Activated CD8-positive, alpha-beta T cell treated with anti-CD3 and anti-CD28 coated beads for 36 hours (primary cell): ENCODE measurements around the gene EBF4. TPM values are rescaled to one million over a fixed set of nuclear protein-coding genes. Genes with fewer than 3 reads are reported as not detected.

Source experiments
- ATAC-seq: fragments of 200-7000 bp; cut with Tn5 transposase; one replicate; pipeline ENCODE4 v1.10.0; 2021; ENCODE audit warnings: mild to moderate bottlenecking, moderate library complexity
- CTCF ChIA-PET: fragments of 350-600 bp; sonication (Branson Sonifier 250); formaldehyde crosslinking; loops from one replicate; lab custom pipeline; 2021; ENCODE audit warnings: antibody characterized with exemption; lab: Charles Lee
- POLR2A ChIA-PET: fragments of 350-600 bp; sonication (Branson Sonifier 250); formaldehyde crosslinking; loops from one replicate; lab custom pipeline; 2021; ENCODE audit warnings: antibody characterized with exemption; lab: Charles Lee
- DNase-seq: peaks from one replicate; pipeline ENCODE4 v3.0.0-alpha.2; 2020
- H3K27ac Mint-ChIP-seq: one replicate; pipeline ENCODE4 v1.8.0; 2021; ENCODE audit warnings: mild to moderate bottlenecking, mixed read lengths
- H3K27me3 Mint-ChIP-seq: one replicate; pipeline ENCODE4 v1.8.0; 2021; ENCODE audit warnings: mixed read lengths
- H3K36me3 Mint-ChIP-seq: one replicate; pipeline ENCODE4 v1.8.0; 2021; ENCODE audit warnings: low read depth, mixed read lengths
- H3K4me1 Mint-ChIP-seq: one replicate; pipeline ENCODE4 v1.8.0; 2021; ENCODE audit warnings: low read depth, mixed read lengths
- H3K4me3 Mint-ChIP-seq: one replicate; pipeline ENCODE4 v1.8.0; 2021; ENCODE audit warnings: mild to moderate bottlenecking, moderate library complexity, mixed read lengths
- H3K9me3 Mint-ChIP-seq: one replicate; pipeline ENCODE4 v1.8.0; 2021; ENCODE audit warnings: mixed read lengths
- CTCF ChIP-seq: fragments of 200-600 bp; IDR thresholded peaks from one replicate; pipeline ENCODE4 v1.8.0; 2022; ENCODE audit warnings: antibody characterized with exemption, mild to moderate bottlenecking
- intact Hi-C: fragments of 100-400 bp; cut with micrococcal nuclease; formaldehyde crosslinking; loops from one replicate; pipeline ENCODE4 v1.10.0; 2022
- total RNA-seq, 2 experiments: library from RNA; stranded (reverse); gene quantifications; one replicate each; pipeline ENCODE4 v1.2.3, GENCODE V29; 2021

EBF4 gene
- total RNA-seq, 2 experiments from 2014 or later: 1.1 to 1.2 TPM

- no peak for DNase-seq
- Mint-ChIP-seq H3K4me1 (peaks cover 42% of the 10 kb centered on the region), H3K27me3 (no peaks in the 10 kb centered on the region), H3K9me3 (no peaks in the 10 kb centered on the region), H3K36me3 (peaks cover 65% of the 10 kb centered on the region), H3K4me3 (no peak overlapping the region), H3K27ac (peak overlapping the region; percentile 39)
- POLR2A ChIA-PET: interaction anchor here (0.8 to 10.0 kb wide), 4 partner anchors 6 to 38 kb away, joined by 3 to 156 read pairs (median 4); partner anchors contain the start of gene NOP56
- no peak for ATAC-seq
- intact Hi-C loops: no loop called here
- no peak for TF ChIP-seq CTCF
- CTCF ChIA-PET: no interaction called here
Measured at GRCh38 chr20:2659547-2659946, 33.0 kb upstream of the EBF4 start.

GRCh38 chr20:2663364-2663886 lies 29.2 kb upstream of the EBF4 start:
- ATAC-seq (no peak), DNase-seq (no peak)
- H3K27ac Mint-ChIP-seq: peak overlapping the region; percentile 98
- peak overlapping the region; percentile 86 for H3K4me3 Mint-ChIP-seq
- POLR2A ChIA-PET: interaction anchor here (1.3 to 10.0 kb wide), 5 partner anchors 9 to 193 kb away, joined by 3 to 156 read pairs (median 6); partner anchors contain the start of gene NOP56
- no peak for TF ChIP-seq CTCF
- no peaks in the 10 kb centered on the region for H3K27me3 Mint-ChIP-seq
- CTCF ChIA-PET: interaction anchor here (1.2 kb wide), 1 partner anchor 25 kb away, joined by 3 read pairs; no protein-coding TSS in a partner anchor
- H3K36me3 Mint-ChIP-seq: peaks cover 27% of the 10 kb centered on the region
- H3K9me3 Mint-ChIP-seq: no peaks in the 10 kb centered on the region
- peaks cover 20% of the 10 kb centered on the region for H3K4me1 Mint-ChIP-seq
- intact Hi-C loops: no loop called here

- no peak for TF ChIP-seq CTCF
- Mint-ChIP-seq H3K27me3 (no peaks in the 10 kb centered on the region), H3K27ac (peak within 1 kb of the TSS; percentile 98), H3K4me1 (peaks cover 15% of the 10 kb centered on the region), H3K9me3 (no peaks in the 10 kb centered on the region), H3K4me3 (peak within 1 kb of the TSS; percentile 86), H3K36me3 (peaks cover 20% of the 10 kb centered on the region)
- ChIA-PET CTCF (interaction anchor here (1.0 to 1.4 kb wide), 3 partner anchors 9 to 140 kb away, joined by 3 to 6 read pairs (median 3); no protein-coding TSS in a partner anchor), POLR2A (interaction anchor here (0.9 to 10.0 kb wide), 6 partner anchors 9 to 457 kb away, joined by 3 to 156 read pairs (median 5); partner anchors contain the start of gene NOP56)
- DNase-seq (peak; percentile 96), ATAC-seq (peak; percentile 97)
- intact Hi-C loops: no loop called here
Measured at GRCh38 chr20:2663887-2664719, 28.5 kb upstream of the EBF4 start, which contains the start of gene IDH3B. TSS of gene IDH3B (minus strand) at chr20:2664216. CDS start at chr20:2664188, 28 bp downstream.

GRCh38 chr20:2671977-2672376 lies 20.6 kb upstream of the EBF4 start:
- DNase-seq: no peak
- CTCF ChIA-PET: interaction anchor here (0.9 to 3.2 kb wide), 4 partner anchors 15 to 150 kb away, joined by 3 to 13 read pairs (median 8); no protein-coding TSS in a partner anchor
- no peaks in the 10 kb centered on the region for H3K36me3 Mint-ChIP-seq

More at GRCh38 chr20:2671977-2672376, 20.6 kb upstream of the EBF4 start:
- ATAC-seq: peak; percentile 64
- POLR2A ChIA-PET: interaction anchor here (1.9 kb wide), 1 partner anchor 8 kb away, joined by 6 read pairs; the partner anchor contains the start of gene IDH3B
- peaks cover 3% of the 10 kb centered on the region for H3K27me3 Mint-ChIP-seq
- no peak overlapping the region for H3K4me3 Mint-ChIP-seq
- H3K9me3 Mint-ChIP-seq: no peaks in the 10 kb centered on the region
- H3K4me1 Mint-ChIP-seq: no peaks in the 10 kb centered on the region
- intact Hi-C loops: no loop called here
- no peak overlapping the region for H3K27ac Mint-ChIP-seq
- TF ChIP-seq CTCF: no peak
